ENCODE measurements around the gene CCDC106.

Gene CCDC106

DNA sequence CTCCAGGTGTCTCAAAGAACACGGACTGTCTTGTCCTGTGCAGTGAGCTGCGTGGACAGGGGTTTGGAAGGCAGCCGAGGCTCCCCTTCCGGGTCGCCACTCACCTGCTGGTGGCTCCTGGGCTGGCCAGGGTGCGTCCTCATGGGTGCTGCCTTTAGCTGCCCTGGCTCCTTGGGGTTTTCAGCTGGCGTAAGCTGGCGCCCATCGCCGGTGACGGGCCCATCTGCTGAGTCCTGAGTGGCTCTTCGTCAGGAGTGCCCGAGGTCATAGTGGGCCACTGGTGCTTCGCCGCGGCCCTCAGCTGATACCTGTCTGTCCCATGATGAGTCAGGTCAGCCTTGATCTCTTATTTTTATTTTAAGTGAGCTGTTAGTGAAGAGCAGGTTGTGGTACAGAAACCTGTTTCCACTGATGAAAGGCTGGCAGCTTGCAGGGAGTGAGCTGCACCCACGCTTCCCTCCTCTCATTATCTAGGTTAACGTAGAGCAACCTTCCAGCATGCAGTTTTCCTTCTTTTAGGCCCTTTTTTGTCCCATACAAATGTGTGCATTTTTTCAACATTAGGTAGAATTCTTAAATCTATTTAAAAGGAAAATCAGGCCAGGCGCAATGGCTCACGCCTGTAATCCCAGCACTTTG, 45.4 kb downstream of the CCDC106 start:
- no peak overlapping the region for H3K4me3 ChIP-seq (ENCODE audit: low read depth, low read length)
- no peak for DNase-seq (ENCODE audit: low read depth)
- TF ChIP-seq, protein P1, sequence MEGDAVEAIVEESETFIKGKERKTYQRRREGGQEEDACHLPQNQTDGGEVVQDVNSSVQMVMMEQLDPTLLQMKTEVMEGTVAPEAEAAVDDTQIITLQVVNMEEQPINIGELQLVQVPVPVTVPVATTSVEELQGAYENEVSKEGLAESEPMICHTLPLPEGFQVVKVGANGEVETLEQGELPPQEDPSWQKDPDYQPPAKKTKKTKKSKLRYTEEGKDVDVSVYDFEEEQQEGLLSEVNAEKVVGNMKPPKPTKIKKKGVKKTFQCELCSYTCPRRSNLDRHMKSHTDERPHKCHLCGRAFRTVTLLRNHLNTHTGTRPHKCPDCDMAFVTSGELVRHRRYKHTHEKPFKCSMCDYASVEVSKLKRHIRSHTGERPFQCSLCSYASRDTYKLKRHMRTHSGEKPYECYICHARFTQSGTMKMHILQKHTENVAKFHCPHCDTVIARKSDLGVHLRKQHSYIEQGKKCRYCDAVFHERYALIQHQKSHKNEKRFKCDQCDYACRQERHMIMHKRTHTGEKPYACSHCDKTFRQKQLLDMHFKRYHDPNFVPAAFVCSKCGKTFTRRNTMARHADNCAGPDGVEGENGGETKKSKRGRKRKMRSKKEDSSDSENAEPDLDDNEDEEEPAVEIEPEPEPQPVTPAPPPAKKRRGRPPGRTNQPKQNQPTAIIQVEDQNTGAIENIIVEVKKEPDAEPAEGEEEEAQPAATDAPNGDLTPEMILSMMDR (IDR thresholded peaks at IDR 0.05; ENCODE audit: low read depth, low read length, missing control alignments) = no peak

DNA sequence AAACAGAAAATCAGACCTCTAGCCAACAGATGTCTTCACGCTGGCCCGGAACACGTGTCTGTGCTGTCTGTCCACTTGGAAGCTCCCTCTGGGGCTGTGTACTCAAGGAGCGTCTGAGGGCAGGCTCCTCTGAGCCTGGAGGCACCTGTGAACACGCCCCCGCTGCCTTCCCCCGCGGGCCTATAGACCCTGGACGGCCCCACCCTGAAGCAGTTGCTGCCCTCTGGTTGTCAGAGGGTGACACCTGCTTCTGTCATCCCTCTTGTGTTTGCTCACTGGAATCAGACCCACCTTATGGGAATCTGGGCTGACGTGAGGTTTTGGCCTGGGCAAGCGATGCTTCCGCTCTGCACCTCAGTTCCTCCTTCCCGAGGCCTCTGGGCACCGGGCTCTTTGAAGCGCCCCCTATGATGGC, 46.2 kb downstream of the CCDC106 start:
- no peak for DNase-seq (ENCODE audit: low read depth)
- no peak overlapping the region for H3K4me3 ChIP-seq (ENCODE audit: low read depth, low read length)

DNA sequence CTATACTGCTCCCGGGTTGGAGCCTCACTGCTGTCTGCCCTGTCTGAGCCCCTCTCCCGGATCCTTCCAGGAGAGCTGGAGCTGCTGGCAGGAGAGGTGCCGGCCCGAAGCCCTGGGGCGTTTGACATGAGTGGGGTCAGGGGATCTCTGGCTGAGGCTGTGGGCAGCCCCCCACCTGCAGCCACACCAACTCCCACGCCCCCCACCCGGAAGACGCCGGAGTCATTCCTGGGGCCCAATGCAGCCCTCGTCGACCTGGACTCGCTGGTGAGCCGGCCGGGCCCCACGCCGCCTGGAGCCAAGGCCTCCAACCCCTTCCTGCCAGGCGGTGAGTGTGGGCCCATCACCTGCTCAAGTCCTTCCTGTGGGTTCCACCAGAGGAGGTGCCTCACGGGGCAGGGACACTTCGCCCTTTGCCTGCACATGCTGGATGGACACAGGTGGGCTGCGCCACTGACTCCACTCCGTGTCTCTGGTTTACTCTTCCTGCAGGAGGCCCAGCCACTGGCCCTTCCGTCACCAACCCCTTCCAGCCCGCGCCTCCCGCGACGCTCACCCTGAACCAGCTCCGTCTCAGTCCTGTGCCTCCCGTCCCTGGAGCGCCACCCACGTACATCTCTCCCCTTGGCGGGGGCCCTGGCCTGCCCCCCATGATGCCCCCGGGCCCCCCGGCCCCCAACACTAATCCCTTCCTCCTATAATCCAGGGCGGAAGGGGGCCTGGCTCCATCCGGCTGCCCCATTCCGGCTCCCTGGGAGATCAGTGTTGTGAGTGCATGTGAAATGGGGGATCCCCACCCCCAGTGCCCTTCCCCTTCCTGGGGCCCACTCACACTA, 46.9 kb downstream of the CCDC106 start:
- TF ChIP-seq, protein P1 (IDR thresholded peaks at IDR 0.05; ENCODE audit: low read depth, low read length, missing control alignments) = no peak
- DNase-seq (ENCODE audit: low read depth) = no peak
- H3K4me3 ChIP-seq (ENCODE audit: low read depth, low read length) = no peak overlapping the region

More for the DNA sequence above, 46.2 kb downstream of the CCDC106 start:
- TF ChIP-seq, protein P1 (IDR thresholded peaks at IDR 0.05; ENCODE audit: low read depth, low read length, missing control alignments) = no peak

DNA sequence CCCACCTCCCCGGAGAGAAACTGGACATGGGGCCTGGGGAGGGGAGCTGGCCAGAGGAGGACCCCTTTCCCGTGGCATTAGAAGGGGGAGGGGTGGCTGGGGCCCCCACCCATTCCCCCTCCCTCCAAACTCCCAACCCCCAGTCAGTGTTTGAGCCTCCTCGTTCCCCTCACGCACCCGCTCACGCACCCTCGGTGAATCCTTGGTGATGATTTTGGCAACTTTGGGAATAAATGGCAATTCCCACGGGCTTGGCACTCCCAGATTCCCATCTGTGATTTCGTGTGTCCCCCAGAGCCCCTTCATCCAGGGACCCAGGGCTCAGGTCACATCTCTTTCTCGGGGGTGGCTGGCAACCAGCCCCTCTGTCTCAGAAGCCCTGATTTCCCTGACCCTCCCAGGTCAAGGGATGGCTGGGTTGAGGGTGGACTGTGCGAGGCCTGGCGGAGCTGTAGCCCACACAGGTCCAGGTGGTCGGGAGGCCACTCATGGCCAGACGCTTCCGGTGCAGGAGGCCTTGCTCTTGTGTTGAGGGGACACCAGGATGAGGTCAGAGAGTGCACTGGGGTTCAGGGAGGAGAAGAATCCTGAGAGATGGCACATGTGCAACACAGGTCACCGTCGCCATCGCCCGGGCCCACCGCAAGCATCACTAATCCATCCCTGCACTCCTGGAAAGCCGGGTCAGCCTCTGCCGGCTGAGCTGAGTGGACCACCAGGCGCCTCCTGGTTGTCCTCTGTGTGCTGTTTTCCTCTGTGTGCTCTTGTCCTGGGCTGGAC, 47.7 kb downstream of the CCDC106 start:
- H3K4me3 ChIP-seq (ENCODE audit: low read depth, low read length) = no peak overlapping the region
- DNase-seq (ENCODE audit: low read depth) = no peak
- TF ChIP-seq, protein P1 (IDR thresholded peaks at IDR 0.05; ENCODE audit: low read depth, low read length, missing control alignments) = no peak

DNA sequence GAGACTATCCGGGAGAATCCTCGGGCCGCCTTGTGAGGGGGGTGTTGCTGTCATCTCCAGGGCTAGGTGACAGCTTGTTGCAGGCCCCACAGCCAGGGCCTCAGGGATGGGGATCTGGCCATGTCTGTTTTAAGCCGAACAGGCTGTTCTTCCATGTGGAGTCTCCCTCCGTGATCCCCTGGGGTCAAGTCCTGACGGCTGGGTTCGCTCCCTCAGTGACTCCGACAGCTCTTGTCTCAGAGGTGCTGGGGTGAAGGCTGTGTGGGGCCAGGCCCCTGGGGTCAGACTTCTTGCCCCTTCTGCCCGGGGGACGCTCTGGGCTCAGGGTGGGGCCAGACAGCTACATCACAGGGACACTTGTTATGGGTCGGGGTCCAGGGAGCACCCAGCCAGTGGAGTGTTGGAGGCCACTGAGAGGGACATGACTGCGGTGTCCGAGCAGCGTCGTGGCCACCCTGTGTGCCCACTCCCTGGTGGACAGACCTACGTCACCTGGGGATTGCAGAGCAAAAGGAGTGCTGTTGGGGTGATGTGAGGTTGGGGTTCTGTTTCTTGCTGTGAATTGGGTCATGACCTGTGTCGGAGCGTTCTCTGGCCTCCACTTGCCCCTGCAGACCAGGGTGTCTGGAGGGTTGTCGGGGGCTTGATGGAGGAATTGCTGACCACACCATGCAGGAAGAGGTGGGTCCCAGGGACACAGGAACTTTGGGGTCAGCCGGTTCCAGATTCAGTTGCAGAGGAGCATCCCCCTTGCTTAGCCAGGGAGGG, 48.5 kb downstream of the CCDC106 start:
- no peak overlapping the region for H3K4me3 ChIP-seq (ENCODE audit: low read depth, low read length)
- DNase-seq (ENCODE audit: low read depth) = no peak
- TF ChIP-seq, protein P1 (IDR thresholded peaks at IDR 0.05; ENCODE audit: low read depth, low read length, missing control alignments) = no peak

DNA sequence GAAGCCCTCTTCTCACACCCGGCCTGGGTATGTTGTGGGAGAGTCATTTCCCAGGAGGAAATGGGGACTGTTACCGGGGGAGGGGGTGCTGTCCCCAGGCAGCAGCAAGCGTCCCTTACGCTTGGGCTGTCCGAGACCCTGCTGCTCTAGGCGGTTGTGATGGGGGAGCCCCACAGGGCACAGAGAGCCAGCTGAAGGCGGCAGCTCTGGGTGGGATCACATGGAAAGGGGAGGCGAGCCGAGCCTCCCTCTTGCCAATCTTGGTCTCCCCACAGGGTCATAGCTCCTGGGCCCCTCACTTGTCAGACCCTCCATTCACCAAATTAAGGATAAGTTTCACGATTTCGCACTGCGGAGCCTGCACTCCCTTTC, 49.0 kb downstream of the CCDC106 start:
- TF ChIP-seq, protein P1 (IDR thresholded peaks at IDR 0.05; ENCODE audit: low read depth, low read length, missing control alignments) = no peak
- no peak for DNase-seq (ENCODE audit: low read depth)
- no peak overlapping the region for H3K4me3 ChIP-seq (ENCODE audit: low read depth, low read length)
